Bronchus fibroblast of lung (primary cell): Measurements from ENCODE around the gene WDR12. TPM values are rescaled to one million over a fixed set of nuclear protein-coding genes. Genes with fewer than 3 reads are reported as not detected.

Experiments
- total RNA-seq: library from RNA; depleted of rRNA; stranded (reverse); fragments of >200 nt; gene quantifications from 2 replicates; pipeline ENCODE4 v1.2.3, GENCODE V29; 2015

Gene WDR12
- total RNA-seq: 12.9 and 17.7 TPM in 2 replicates

GRCh38 chr2:202911512-202912341 lies at the start of gene WDR12, which contains the start of gene CARF:
TSS of gene WDR12 (minus strand) at chr2:202911673. CDS start at chr2:202911476, 197 bp downstream.
TSS of gene CARF (plus strand) at chr2:202912275. CDS start at chr2:202941903, 29,628 bp downstream.

DNA sequence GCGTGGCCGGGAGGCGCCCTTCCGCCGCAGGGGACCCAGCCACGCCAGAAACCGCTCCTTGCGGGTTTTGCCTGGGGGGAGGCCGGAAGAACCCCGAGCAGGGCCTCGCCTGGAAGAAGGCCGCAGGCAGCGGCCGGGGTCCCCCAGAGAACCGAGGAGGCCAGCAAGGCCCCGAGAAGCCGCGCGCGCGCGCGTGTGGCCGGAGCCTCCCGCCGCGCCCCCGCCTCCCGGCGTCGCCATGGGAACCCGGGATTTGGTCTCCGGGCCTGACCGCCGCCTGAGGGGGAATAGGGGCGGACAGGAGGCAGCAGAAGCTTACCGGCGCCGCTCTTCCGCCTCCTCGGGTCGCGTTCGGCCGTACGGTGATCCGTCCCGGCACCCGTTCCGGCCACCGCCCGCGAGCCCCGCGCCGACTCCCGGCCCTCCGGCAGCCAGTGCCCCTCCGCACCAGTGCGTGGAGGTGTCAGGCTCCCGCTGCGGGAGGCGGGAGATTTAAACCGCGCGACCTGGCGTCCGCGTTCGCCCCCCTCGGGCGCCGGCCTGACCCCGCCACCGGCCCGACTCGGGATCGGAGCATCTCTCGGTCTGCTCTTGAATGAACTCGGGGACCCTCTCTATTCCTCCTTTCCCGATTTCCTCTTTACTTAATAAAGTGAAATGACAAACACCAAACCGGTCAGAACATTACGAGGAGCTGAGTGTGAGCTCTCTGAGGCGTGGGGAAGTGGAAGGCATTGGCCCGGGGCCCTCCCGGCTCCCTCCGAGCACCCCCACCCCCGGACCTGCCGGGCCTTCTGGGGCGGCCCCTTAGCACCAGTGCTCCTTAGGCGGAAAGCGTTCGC lies 40.0 kb downstream of the WDR12 start, which contains the start of gene ICA1L:
Gene ICA1L (minus strand): TSS at position 467 of the 842 bp plus-strand sequence. CDS start 42,757 bp downstream, outside the sequence.

Other genes with a start within 250 kb of the WDR12 start
- gene ICA1L, start 39.9 kb downstream of the WDR12 start, total RNA-seq: 3.1 and 5.5 TPM in 2 replicates
- 2.2 and 2.7 TPM in 2 replicates for gene CARF, start 602 bp upstream of the WDR12 start, total RNA-seq
- 6.7 and 12.4 TPM in 2 replicates for gene NBEAL1, start 103.2 kb upstream of the WDR12 start, total RNA-seq